ENCODE data around the gene SFSWAP.

Gene SFSWAP

DNA sequence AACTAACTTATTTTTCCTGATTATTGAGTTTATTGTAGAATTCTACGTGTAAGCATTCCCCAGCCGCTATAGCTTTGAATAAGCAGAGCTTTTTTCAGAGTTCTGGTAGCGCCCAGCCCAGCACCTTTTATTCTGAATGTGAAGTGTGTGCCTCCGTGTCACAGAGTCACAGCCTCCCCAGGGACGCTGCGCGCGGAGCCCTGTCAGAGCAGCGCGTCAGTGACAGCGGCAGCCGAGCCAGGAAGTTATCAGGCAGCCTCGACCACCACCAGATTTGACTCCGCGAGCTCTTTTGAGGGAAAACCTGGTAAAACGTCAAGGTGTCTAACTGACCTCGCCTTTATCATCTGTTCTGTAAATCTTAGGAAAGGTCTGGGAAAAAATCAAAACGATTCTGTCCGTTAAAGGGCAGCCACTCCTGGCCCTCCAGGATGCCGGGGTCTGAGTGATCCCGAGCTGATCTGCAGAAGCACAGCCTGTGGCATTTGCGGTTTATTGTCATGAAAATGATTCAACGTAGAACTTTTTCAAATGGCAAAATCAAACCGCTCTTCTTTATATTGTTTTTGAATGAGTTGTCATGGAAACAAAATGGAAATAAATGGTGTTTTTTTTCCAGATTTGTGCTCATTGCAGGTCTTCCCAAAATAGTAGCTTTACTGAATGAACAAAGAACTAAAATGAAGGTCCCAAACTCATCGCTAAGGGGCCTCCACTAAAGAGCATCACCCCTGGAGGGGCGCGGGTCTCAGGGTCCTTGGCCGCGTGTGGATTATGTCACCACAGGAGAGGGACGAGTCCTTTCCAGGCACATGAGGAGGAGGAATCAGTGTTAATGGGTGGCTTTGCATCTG lies 74.2 kb downstream of the SFSWAP start:
- H3K9me3 Mint-ChIP-seq: no peaks in the 10 kb centered on the region
- DNase-seq (ENCODE audit: low spot score in 2 of 2): no peak
- no peak overlapping the region for H3K27ac Mint-ChIP-seq (ENCODE audit: low read depth)

DNA sequence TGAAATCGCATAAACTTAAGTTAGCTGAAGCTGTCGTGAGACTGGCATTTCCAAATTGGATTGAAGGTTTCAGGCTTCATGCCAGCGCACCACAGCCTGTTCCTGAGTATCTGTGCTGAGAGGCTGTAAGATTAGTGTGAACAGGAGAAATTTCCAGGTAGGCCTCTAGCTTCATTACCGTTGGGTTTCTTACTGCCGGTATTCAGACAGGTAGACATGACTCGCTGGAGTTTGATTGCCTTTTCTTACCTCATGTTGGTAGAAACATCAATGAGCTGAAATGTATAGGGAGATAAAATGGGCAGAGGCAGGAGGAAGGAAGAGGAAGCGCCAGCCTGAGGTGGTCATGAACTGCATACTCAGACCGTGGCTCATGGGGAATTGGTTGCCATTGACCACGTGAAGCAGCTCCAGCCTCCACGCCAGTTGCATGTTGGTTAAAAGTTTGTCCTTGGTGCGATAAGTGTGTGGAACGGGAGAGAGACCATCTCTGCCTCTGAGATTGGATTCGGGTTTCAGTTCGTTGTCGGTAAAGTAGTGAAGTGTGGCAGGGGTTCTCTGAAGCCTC lies 75.0 kb downstream of the SFSWAP start:
- H3K4me3 Mint-ChIP-seq: no peak overlapping the region
- H3K27ac Mint-ChIP-seq (ENCODE audit: low read depth): no peak overlapping the region
- no peak for ATAC-seq (replicated peaks; ENCODE audit: extremely low read depth, poor library complexity, severe bottlenecking)

More for the DNA sequence above, 74.2 kb downstream of the SFSWAP start:
- no peak for ATAC-seq (replicated peaks; ENCODE audit: extremely low read depth, poor library complexity, severe bottlenecking)
- Mint-ChIP-seq H3K4me1 (peaks cover 5% of the 10 kb centered on the region), H3K4me3 (no peak overlapping the region), H3K36me3 (ENCODE audit: insufficient read depth) (peaks cover 35% of the 10 kb centered on the region), H3K27me3 (no peaks in the 10 kb centered on the region)

DNA sequence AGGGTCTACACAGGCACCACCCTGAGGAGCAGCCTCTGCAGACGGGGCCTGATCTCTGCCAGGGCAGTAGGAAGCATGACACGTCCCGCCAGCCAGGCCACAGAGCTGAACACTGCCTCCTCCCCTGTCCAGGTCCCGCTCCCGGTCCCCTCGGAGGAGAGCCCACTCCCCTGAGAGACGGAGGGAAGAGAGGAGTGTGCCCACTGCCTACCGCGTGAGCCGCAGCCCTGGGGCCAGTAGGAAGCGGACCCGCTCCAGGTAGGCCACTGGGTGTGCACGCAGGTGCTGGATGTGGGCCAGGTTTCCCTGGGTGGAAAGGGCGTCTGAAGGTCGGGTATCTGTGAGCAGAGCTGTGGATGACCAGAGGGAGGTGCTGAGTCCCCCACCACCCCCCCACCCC lies 75.4 kb downstream of the SFSWAP start:
- DNase-seq (ENCODE audit: low spot score in 2 of 2): no peak
- ATAC-seq (replicated peaks; ENCODE audit: extremely low read depth, poor library complexity, severe bottlenecking): no peak
- H3K4me3 Mint-ChIP-seq: no peak overlapping the region
- no peaks in the 10 kb centered on the region for H3K27me3 Mint-ChIP-seq
- H3K36me3 Mint-ChIP-seq (ENCODE audit: insufficient read depth): peaks cover 33% of the 10 kb centered on the region
- H3K9me3 Mint-ChIP-seq: no peaks in the 10 kb centered on the region
- H3K4me1 Mint-ChIP-seq: peaks cover 6% of the 10 kb centered on the region
- H3K27ac Mint-ChIP-seq (ENCODE audit: low read depth): no peak overlapping the region

More for the DNA sequence above, 75.0 kb downstream of the SFSWAP start:
- Mint-ChIP-seq H3K36me3 (ENCODE audit: insufficient read depth) (peaks cover 33% of the 10 kb centered on the region), H3K9me3 (no peaks in the 10 kb centered on the region), H3K4me1 (peaks cover 6% of the 10 kb centered on the region), H3K27me3 (no peaks in the 10 kb centered on the region)
- no peak for DNase-seq (ENCODE audit: low spot score in 2 of 2)

DNA sequence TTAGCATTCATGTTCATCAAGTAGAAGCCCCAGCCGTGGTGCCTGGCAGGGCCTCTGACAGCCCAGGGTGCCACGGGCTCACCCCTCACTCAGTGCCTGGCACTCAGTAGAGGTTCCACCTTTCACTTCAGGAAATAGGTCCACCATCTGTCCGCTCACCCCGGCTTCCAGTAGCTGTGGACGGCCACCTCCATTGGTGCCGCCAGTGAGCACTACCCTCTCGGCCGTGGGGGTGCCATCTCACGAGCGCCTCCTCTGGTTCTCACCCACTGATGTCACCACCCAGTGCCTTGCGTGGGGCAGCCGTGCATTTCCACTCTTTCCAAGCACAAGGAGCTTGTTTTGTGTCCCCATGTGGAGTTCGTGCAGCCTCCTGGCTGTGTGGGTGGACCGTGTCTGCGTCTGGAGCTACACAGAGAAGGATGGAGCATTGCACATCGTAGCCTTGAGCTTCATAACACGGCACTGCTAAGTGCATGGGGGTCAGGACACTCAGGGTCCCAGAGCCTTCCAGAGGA lies 76.3 kb downstream of the SFSWAP start:
- no peak overlapping the region for H3K27ac Mint-ChIP-seq (ENCODE audit: low read depth)
- H3K36me3 Mint-ChIP-seq (ENCODE audit: insufficient read depth): peaks cover 30% of the 10 kb centered on the region
- DNase-seq (ENCODE audit: low spot score in 2 of 2) (no peak), ATAC-seq (replicated peaks; ENCODE audit: extremely low read depth, poor library complexity, severe bottlenecking) (no peak)
- H3K9me3 Mint-ChIP-seq: no peaks in the 10 kb centered on the region
- H3K27me3 Mint-ChIP-seq: no peaks in the 10 kb centered on the region
- peaks cover 6% of the 10 kb centered on the region for H3K4me1 Mint-ChIP-seq
- no peak overlapping the region for H3K4me3 Mint-ChIP-seq

DNA sequence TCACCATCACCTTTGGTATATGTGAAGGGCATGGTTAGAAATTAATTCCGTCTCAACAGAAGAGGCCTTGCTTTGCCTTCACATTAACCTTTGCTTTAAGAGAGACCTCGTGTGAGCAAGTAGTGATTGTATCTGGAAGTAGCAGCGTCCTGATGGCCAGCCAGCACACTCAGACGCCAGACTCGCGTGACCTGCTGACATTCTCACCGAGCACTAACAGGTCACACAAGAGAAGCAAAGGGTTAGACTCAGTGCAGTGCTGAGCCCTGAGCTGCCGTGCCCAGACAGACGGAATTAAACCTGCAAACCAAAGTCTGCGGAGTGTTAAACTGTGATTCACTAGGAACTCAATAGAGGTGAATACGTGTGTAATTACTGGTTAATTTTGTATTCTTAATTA lies 77.2 kb downstream of the SFSWAP start:
- Mint-ChIP-seq H3K4me3 (no peak overlapping the region), H3K4me1 (peaks cover 6% of the 10 kb centered on the region), H3K9me3 (no peaks in the 10 kb centered on the region), H3K36me3 (ENCODE audit: insufficient read depth) (peaks cover 30% of the 10 kb centered on the region), H3K27ac (ENCODE audit: low read depth) (no peak overlapping the region), H3K27me3 (no peaks in the 10 kb centered on the region)
- no peak for DNase-seq (ENCODE audit: low spot score in 2 of 2)
- ATAC-seq (replicated peaks; ENCODE audit: extremely low read depth, poor library complexity, severe bottlenecking): no peak

DNA sequence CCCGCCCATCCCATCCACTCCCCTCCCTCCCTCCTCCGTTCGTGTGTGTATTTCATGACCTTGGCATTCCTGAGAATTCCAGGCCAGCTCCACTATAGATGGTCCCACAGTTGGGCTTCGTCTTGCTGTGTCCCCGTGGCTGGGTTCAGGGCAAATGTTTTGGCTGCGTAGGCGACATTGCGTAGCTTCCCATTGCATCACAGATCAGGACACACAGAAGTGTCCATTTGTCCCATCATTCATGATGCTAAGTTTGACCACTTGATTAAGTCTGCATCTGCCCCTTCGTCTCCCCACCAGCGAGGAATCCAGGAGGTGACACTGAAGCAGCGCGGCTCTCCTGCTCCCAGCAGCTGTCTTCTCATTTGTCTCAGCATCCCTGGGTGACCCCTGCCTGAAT lies 78.7 kb downstream of the SFSWAP start:
- peaks cover 6% of the 10 kb centered on the region for H3K4me1 Mint-ChIP-seq
- H3K9me3 Mint-ChIP-seq: no peaks in the 10 kb centered on the region
- no peaks in the 10 kb centered on the region for H3K27me3 Mint-ChIP-seq
- ATAC-seq (replicated peaks; ENCODE audit: extremely low read depth, poor library complexity, severe bottlenecking): no peak
- H3K27ac Mint-ChIP-seq (ENCODE audit: low read depth): no peak overlapping the region
- no peak overlapping the region for H3K4me3 Mint-ChIP-seq
- H3K36me3 Mint-ChIP-seq (ENCODE audit: insufficient read depth): peaks cover 27% of the 10 kb centered on the region
- no peak for DNase-seq (ENCODE audit: low spot score in 2 of 2)

DNA sequence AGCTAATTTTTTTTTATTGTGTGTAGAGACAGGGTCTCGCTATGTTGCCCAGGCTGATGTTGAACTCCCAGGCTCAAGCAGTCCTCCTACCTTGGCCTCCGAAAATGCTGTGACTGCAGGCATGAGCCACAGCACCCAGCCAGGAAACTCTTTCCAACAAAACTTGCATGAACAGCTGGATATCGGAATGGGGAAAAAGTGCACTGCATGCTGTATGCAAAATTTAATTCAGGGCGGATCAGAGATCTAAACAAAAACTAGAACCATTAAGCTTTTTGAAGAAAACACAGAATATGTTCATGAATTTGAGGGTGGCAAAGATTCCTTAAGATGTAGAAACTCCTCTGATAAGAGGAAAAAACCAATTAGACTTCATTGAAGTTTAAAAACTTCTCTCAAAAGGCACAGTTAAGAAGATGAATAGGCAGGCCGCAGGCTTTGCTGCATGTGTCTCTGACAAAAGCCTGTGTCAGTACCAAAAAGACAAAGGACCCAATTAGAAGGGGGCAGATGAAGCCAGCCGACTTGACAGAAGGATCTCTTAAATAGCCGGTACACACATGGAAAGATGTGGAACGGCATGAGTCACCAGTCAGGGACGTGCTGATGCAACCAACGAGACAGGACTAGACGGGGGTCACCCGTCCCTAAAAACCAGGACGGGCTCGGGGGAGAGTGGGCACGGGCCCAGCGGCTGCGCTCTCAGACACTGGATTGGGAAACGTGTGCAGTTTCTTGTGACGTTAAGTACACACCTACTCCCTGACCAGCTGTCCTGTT lies 82.5 kb downstream of the SFSWAP start:
- Mint-ChIP-seq H3K27me3 (no peaks in the 10 kb centered on the region), H3K27ac (ENCODE audit: low read depth) (no peak overlapping the region), H3K9me3 (no peaks in the 10 kb centered on the region), H3K4me1 (peaks cover 6% of the 10 kb centered on the region), H3K4me3 (no peak overlapping the region), H3K36me3 (ENCODE audit: insufficient read depth) (peaks cover 30% of the 10 kb centered on the region)
- DNase-seq (ENCODE audit: low spot score in 2 of 2): no peak
- no peak for ATAC-seq (replicated peaks; ENCODE audit: extremely low read depth, poor library complexity, severe bottlenecking)

DNA sequence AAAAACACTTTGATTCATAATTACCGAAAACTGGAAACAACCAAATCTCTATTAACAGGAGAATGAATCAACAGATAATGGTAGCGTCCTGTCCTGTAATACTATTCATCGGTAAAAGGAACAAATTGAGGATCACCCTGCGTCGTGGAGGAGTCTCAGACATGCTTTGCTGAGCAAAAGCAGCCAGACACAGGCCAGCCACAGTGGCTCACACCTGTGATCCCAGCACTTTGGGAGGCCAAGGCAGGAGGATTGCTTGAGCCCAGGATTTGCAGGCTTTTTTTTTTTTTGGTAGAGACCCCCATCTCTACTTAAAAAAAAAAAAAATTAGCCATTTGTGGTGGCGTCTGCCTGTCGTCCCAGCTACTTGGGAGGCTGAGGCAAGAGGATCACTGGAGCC lies 83.2 kb downstream of the SFSWAP start:
- Mint-ChIP-seq H3K9me3 (no peaks in the 10 kb centered on the region), H3K27me3 (no peaks in the 10 kb centered on the region), H3K4me3 (no peak overlapping the region), H3K4me1 (peaks cover 6% of the 10 kb centered on the region), H3K27ac (ENCODE audit: low read depth) (no peak overlapping the region), H3K36me3 (ENCODE audit: insufficient read depth) (peaks cover 29% of the 10 kb centered on the region)
- no peak for DNase-seq (ENCODE audit: low spot score in 2 of 2)
- no peak for ATAC-seq (replicated peaks; ENCODE audit: extremely low read depth, poor library complexity, severe bottlenecking)

DNA sequence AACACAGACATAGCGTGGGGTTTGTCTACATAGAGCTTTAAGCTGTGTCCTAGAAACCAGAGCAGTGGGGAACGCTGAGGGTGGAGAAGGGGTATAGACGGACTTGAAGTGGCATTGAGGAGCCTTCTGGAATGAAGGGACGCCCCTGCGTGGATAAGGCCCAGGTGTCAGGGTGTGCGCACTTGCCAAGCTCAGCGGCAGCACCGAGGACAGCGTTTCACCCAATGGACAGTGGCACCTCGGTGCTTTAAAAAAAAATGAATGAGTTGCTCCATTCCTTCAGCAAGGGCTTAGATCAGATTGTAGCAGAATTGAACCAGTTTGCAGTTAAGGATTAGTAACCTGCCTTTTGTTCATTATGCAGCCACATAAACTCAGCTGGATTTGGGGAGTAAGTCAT lies 83.7 kb downstream of the SFSWAP start:
- peaks cover 29% of the 10 kb centered on the region for H3K36me3 Mint-ChIP-seq (ENCODE audit: insufficient read depth)
- ATAC-seq (replicated peaks; ENCODE audit: extremely low read depth, poor library complexity, severe bottlenecking) (no peak), DNase-seq (ENCODE audit: low spot score in 2 of 2) (no peak)
- peaks cover 6% of the 10 kb centered on the region for H3K4me1 Mint-ChIP-seq
- no peaks in the 10 kb centered on the region for H3K27me3 Mint-ChIP-seq
- H3K4me3 Mint-ChIP-seq: no peak overlapping the region
- no peaks in the 10 kb centered on the region for H3K9me3 Mint-ChIP-seq
- no peak overlapping the region for H3K27ac Mint-ChIP-seq (ENCODE audit: low read depth)

DNA sequence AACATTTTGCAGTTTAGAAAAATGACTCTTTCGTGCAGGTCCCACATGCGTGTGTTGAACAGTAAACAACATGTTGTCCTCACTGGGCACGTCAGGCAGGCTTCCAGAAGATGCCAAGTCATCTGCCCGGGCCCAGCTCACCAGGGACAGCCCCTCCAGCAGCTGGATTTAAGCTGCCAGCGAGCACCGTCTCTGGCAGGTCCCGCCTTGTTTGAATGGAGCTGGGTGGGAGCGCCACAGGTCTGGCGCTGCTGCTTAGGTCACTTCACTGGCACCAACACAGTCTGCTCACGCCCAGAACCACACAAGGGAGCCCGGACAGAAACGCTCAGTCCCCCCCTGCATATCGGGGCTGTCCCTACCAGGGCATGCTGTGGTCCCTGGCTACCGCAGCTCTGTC lies 84.2 kb downstream of the SFSWAP start:
- Mint-ChIP-seq H3K27ac (ENCODE audit: low read depth) (peak overlapping the region; percentile 65), H3K4me1 (peaks cover 1% of the 10 kb centered on the region), H3K36me3 (ENCODE audit: insufficient read depth) (peaks cover 27% of the 10 kb centered on the region), H3K27me3 (no peaks in the 10 kb centered on the region), H3K9me3 (no peaks in the 10 kb centered on the region), H3K4me3 (no peak overlapping the region)
- ATAC-seq (replicated peaks; ENCODE audit: extremely low read depth, poor library complexity, severe bottlenecking): no peak
- no peak for DNase-seq (ENCODE audit: low spot score in 2 of 2)

DNA sequence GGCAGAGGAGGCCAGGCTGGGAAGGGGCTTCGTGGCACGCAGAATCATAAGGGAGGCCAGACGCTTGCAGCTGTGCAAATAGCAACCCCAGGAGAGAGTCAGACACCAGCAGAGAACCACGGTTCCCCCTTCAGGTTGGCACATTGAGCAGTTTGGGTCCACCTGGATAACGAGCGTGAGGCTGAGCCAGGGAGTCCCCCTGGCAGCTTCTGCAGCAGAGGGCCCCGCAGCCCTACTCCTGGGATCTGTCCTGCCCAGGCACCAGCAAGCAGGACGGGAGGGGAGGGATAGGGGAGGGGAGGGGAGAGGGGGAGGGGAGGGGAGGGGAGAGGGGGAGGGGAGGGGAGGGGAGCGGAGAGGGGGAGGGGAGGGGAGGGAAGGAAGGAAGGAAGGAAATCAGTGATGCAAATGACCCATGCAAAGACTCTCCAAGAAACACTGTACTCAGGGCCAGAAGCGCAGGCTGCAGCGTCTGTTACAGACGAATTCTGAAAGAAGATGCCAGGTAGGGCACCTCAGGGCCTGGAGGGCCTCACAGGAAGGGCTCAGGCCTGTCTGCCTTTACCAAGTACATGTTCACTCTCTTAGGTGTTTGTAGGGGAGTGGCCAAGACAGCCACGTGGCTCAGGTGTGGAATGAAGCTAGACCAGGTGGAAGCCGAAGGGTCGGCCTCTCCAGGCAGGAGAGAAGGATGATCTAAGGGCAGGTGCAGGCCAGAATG lies 85.0 kb downstream of the SFSWAP start:
- Mint-ChIP-seq H3K4me3 (no peak overlapping the region), H3K27ac (ENCODE audit: low read depth) (peak overlapping the region; percentile 65), H3K9me3 (no peaks in the 10 kb centered on the region), H3K4me1 (no peaks in the 10 kb centered on the region), H3K27me3 (no peaks in the 10 kb centered on the region), H3K36me3 (ENCODE audit: insufficient read depth) (peaks cover 26% of the 10 kb centered on the region)
- DNase-seq (ENCODE audit: low spot score in 2 of 2) (no peak), ATAC-seq (replicated peaks; ENCODE audit: extremely low read depth, poor library complexity, severe bottlenecking) (no peak)

DNA sequence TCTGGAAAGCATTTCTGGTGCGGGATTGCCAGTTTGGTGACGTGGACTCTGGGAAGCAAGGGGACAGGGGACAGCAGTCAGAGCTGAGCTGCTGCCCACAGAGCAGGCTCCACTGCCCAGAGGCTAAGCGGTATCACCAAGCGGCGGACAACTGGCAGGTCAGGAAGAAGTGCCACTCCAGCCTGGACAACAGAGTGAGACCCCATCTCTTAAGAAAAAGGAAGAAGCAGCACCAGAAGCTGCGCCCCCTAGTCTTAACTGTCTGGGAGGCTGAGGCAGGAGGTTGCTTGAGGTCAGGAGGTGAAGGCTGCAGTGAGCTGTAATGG lies 85.5 kb downstream of the SFSWAP start:
- Mint-ChIP-seq H3K36me3 (ENCODE audit: insufficient read depth) (peaks cover 29% of the 10 kb centered on the region), H3K4me1 (no peaks in the 10 kb centered on the region), H3K27ac (ENCODE audit: low read depth) (peak overlapping the region; percentile 65), H3K4me3 (no peak overlapping the region), H3K9me3 (no peaks in the 10 kb centered on the region), H3K27me3 (no peaks in the 10 kb centered on the region)
- ATAC-seq (replicated peaks; ENCODE audit: extremely low read depth, poor library complexity, severe bottlenecking) (no peak), DNase-seq (ENCODE audit: low spot score in 2 of 2) (no peak)
